Fibroblast of mammary gland (primary cell): ENCODE results near the gene NBL1.

ENCODE experiments used
- DNase-seq: peaks from one replicate; pipeline ENCODE4 v3.0.0-alpha.2; 2010; ENCODE audit warnings: low read depth
- H3K4me3 ChIP-seq: 2 replicates; pipeline ENCODE4 v1.5.1; 2011; ENCODE audit warnings: low read depth, mild to moderate bottlenecking, low read length, moderate library complexity; ENCODE audit not compliant: control insufficient read depth
- CTCF ChIP-seq: conservative IDR thresholded peaks from 2 replicates; pipeline ENCODE4 v1.5.1; 2011; ENCODE audit warnings: low read depth, low read length, inconsistent platforms; ENCODE audit not compliant: control insufficient read depth, insufficient read depth

Gene NBL1

DNA sequence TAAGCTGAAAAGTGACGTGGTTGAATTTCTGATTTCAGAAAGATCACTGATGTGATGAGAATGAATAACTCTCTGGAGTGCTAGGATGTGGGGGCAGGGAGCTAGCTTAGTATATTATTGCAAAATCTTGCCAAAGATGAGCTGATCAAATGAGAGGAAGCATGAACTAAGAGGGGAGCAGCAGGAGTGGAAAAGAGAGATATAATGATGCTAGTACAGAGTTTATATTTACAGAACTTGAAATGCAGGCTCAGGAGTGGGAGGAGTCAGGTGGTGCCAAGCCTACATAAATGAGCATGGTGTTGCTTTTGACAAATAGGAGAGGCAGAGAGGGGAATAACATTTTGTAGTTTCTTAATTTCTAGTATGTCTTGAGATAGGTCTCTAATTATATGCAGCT, 38.1 kb upstream of the NBL1 start:
- no peak overlapping the region for H3K4me3 ChIP-seq
- TF ChIP-seq CTCF: no peak
- DNase-seq: peak; percentile 48

- no peak overlapping the region for H3K4me3 ChIP-seq
- no peak for DNase-seq
These were observed 37.1 kb upstream of the NBL1 start for GRCh38 chr1:19606817-19607642.

DNA sequence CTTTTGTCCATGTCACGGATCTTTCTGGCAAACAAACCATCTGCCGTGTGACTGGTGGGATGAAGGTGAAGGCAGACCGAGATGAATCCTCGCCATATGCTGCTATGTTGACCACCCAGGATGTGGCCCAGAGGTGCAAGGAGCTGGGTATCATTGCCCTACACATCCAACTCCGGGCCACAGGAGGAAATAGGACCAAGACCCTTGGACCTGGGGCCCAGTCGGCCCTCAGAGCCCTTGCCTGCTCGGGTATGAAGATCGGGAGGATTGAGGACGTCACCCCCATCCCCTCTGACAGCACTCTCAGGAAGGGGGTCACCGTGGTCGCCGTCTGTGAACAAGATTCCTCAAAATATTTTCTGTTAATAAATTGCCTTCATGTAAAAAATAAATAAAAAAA, 35.9 kb upstream of the NBL1 start:
- no peak for DNase-seq
- no peak for TF ChIP-seq CTCF
- no peak overlapping the region for H3K4me3 ChIP-seq

More at GRCh38 chr1:19606817-19607642, 37.1 kb upstream of the NBL1 start:
- TF ChIP-seq CTCF: no peak

GRCh38 chr1:19610282-19610981, 33.7 kb upstream of the NBL1 start:
- H3K4me3 ChIP-seq: no peak overlapping the region
- TF ChIP-seq CTCF: no peak
- peak; percentile 31 for DNase-seq

GRCh38 chr1:19612530-19612929, 31.6 kb upstream of the NBL1 start:
- no peak overlapping the region for H3K4me3 ChIP-seq
- no peak for TF ChIP-seq CTCF
- no peak for DNase-seq

GRCh38 chr1:19613171-19613703, 30.9 kb upstream of the NBL1 start:
- no peak overlapping the region for H3K4me3 ChIP-seq
- no peak for DNase-seq
- no peak for TF ChIP-seq CTCF
